ENCODE measurements around the gene SULT1C3.

DNA sequence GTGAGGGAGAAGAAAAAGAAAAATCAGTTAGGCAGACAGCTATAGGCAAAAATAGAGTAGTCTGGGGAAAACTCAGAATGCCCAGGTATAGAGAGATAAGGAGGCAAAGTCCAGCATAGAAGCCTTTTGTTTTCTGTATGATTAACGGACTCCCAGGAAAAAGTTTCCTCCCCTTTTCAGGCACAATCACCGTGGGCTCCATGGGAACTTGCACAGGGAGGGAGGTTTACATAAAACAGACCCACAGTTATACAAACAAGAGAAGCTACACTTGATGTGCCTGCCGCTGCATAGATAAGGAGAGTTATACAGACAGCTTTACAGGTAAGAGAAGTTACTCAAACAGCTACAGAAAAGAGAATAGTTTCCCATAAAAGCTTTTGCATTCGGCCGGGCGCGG is 39.2 kb upstream of the SULT1C3 start:
- TF ChIP-seq, protein P1, sequence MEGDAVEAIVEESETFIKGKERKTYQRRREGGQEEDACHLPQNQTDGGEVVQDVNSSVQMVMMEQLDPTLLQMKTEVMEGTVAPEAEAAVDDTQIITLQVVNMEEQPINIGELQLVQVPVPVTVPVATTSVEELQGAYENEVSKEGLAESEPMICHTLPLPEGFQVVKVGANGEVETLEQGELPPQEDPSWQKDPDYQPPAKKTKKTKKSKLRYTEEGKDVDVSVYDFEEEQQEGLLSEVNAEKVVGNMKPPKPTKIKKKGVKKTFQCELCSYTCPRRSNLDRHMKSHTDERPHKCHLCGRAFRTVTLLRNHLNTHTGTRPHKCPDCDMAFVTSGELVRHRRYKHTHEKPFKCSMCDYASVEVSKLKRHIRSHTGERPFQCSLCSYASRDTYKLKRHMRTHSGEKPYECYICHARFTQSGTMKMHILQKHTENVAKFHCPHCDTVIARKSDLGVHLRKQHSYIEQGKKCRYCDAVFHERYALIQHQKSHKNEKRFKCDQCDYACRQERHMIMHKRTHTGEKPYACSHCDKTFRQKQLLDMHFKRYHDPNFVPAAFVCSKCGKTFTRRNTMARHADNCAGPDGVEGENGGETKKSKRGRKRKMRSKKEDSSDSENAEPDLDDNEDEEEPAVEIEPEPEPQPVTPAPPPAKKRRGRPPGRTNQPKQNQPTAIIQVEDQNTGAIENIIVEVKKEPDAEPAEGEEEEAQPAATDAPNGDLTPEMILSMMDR (IDR thresholded peaks at IDR 0.05): no peak
- TF ChIP-seq POLR2A (IDR thresholded peaks at IDR 0.05; ENCODE audit: low read depth) (no peak), POLR2AphosphoS5 (IDR thresholded peaks at IDR 0.05) (no peak), EP300 (IDR thresholded peaks at IDR 0.05) (no peak)

Measured in esophagus muscularis mucosa (tissue), 4 donors.